Esophagus squamous epithelium (tissue), 5 donors: ENCODE results near the gene TOR1AIP1. TPM values are rescaled to one million over a fixed set of nuclear protein-coding genes. Genes with fewer than 3 reads are reported as not detected.

Experiments used
- DNase-seq: peaks from one replicate; lab custom pipeline; 2025; lab: John Stamatoyannopoulos, UW
- H3K27ac ChIP-seq, 4 donors: fragments of 200-600 bp; sonication (generic); one replicate each; pipeline ENCODE4 v1.5.1; 2016 to 2019; ENCODE audit warnings: mild to moderate bottlenecking in 1 of 4
- H3K27me3 ChIP-seq, 4 donors: fragments of 200-600 bp; sonication (generic); 1 replicate in 3 of 4; 2 replicates in 1 of 4; pipeline versions ENCODE4 v1.5.1 to v1.6.0; 2017 to 2021; ENCODE audit warnings: antibody characterized with exemption in 1 of 4
- H3K36me3 ChIP-seq, 3 donors: fragments of 200-600 bp; sonication (generic); one replicate each; pipeline ENCODE4 v1.5.1; 2016 to 2019
- H3K4me1 ChIP-seq, 3 donors: fragments of 200-600 bp; sonication (generic); one replicate each; pipeline ENCODE4 v1.5.1; 2017 to 2019
- H3K4me3 ChIP-seq, 4 donors: fragments of 200-600 bp; sonication (generic); 1 replicate in 3 of 4; 2 replicates in 1 of 4; pipeline ENCODE4 v1.5.1; 2016 to 2019; ENCODE audit warnings: mild to moderate bottlenecking in 2 of 4, moderate library complexity in 1 of 4
- H3K9me3 ChIP-seq, 3 donors: fragments of 200-600 bp; sonication (generic); one replicate each; pipeline ENCODE4 v1.5.1; 2016 to 2019
- CTCF ChIP-seq, 6 experiments: fragments of 450-650 bp in 4 of 6; fragments of 200-600 bp in 2 of 6; sonication (generic) in 2 of 6; IDR thresholded peaks; one replicate each; pipeline ENCODE4 v1.5.1; 2016 to 2019; ENCODE audit warnings: antibody characterized with exemption in 6 of 6, mild to moderate bottlenecking in 4 of 6, moderate library complexity in 4 of 6
- POLR2A ChIP-seq, 4 donors: fragments of 450-650 bp; IDR thresholded peaks; one replicate each; pipeline ENCODE4 v1.6.1; 2017; ENCODE audit warnings: antibody characterized with exemption in 4 of 4, mild to moderate bottlenecking in 4 of 4, moderate library complexity in 3 of 4
- WGBS, 2 donors: methylation state at CpG; one replicate each; pipeline ENCODE4 v1.1.5; 2018; 5-methylcytosine and 5-hydroxymethylcytosine counted together
- intact Hi-C: fragments of 100-400 bp; cut with DNase I; formaldehyde crosslinking; loops from one replicate; pipeline ENCODE4 v1.15.0; 2022
- total RNA-seq, 4 donors: library from RNA; depleted of rRNA; stranded (reverse); fragments of >200 nt; gene quantifications; one replicate each; pipeline ENCODE4 v1.1.0, GENCODE V29; 2016
- donor health status: DM: yes; HTN: yes; CAD: no.

TOR1AIP1 gene
- total RNA-seq, 4 donors from 2014 or later, result 26.1 to 78.8 (median 35.3) TPM

- Histone ChIP-seq H3K9me3 (no peaks in the 10 kb centered on the region), H3K4me3 (no peak overlapping the region), H3K27ac (no peak overlapping the region), H3K4me1 (no peaks in the 10 kb centered on the region), H3K27me3 (no peaks in the 10 kb centered on the region), H3K36me3 (peaks cover 0 to 11% (median 0%) of the 10 kb centered on the region in 3 donors)
- TF ChIP-seq CTCF (IDR thresholded peaks at IDR 0.05) (no peak), POLR2A (IDR thresholded peaks at IDR 0.05) (no peak)
- no peak for DNase-seq
- 62 to 74% methylated on average over 4 of the region's 4 CpGs for WGBS, 2 donors
- intact Hi-C loops, result no loop called here
Observed at GRCh38 chr1:179925922-179926849, 44.1 kb downstream of the TOR1AIP1 start.

GRCh38 chr1:179926850-179927205 lies 44.7 kb downstream of the TOR1AIP1 start:
- Histone ChIP-seq H3K36me3 (peaks cover 0 to 6% (median 0%) of the 10 kb centered on the region in 3 donors), H3K9me3 (no peaks in the 10 kb centered on the region), H3K27me3 (no peaks in the 10 kb centered on the region), H3K27ac (no peak overlapping the region), H3K4me3 (no peak overlapping the region), H3K4me1 (no peaks in the 10 kb centered on the region)
- intact Hi-C loops, result no loop called here
- TF ChIP-seq CTCF (IDR thresholded peaks at IDR 0.05), result no peak
- no peak for TF ChIP-seq POLR2A (IDR thresholded peaks at IDR 0.05)
- no peak for DNase-seq
- 90 to 93% methylated on average over 3 of the region's 3 CpGs for WGBS, 2 donors

GRCh38 chr1:179929955-179930798 lies 48.1 kb downstream of the TOR1AIP1 start:
- no peak for TF ChIP-seq POLR2A (IDR thresholded peaks at IDR 0.05)
- TF ChIP-seq CTCF (IDR thresholded peaks at IDR 0.05), result no peak
- Histone ChIP-seq H3K36me3 (no peaks in the 10 kb centered on the region), H3K27me3 (no peaks in the 10 kb centered on the region), H3K4me1 (no peaks in the 10 kb centered on the region), H3K9me3 (no peaks in the 10 kb centered on the region), H3K27ac (no peak overlapping the region), H3K4me3 (no peak overlapping the region)
- 42 to 50% methylated on average over 2 of the region's 2 CpGs for WGBS, 2 donors
- no peak for DNase-seq
- intact Hi-C loops, result no loop called here

GRCh38 chr1:179930867-179931266 lies 48.8 kb downstream of the TOR1AIP1 start:
- no peaks in the 10 kb centered on the region for H3K27me3 ChIP-seq
- no peak for DNase-seq
- H3K9me3 ChIP-seq, result no peaks in the 10 kb centered on the region
- H3K4me1 ChIP-seq, result no peaks in the 10 kb centered on the region
- 81 to 89% methylated on average over 3 of the region's 3 CpGs for WGBS, 2 donors
- intact Hi-C loops, result no loop called here
- no peaks in the 10 kb centered on the region for H3K36me3 ChIP-seq
- H3K4me3 ChIP-seq, result no peak overlapping the region
- no peak overlapping the region for H3K27ac ChIP-seq
- TF ChIP-seq CTCF (IDR thresholded peaks at IDR 0.05) (no peak), POLR2A (IDR thresholded peaks at IDR 0.05) (no peak)

GRCh38 chr1:179933219-179933618 lies 51.1 kb downstream of the TOR1AIP1 start:
- Histone ChIP-seq H3K36me3 (no peaks in the 10 kb centered on the region), H3K4me3 (no peak overlapping the region), H3K4me1 (no peaks in the 10 kb centered on the region), H3K27me3 (no peaks in the 10 kb centered on the region), H3K9me3 (no peaks in the 10 kb centered on the region), H3K27ac (no peak overlapping the region)
- TF ChIP-seq CTCF (IDR thresholded peaks at IDR 0.05), result no peak
- TF ChIP-seq POLR2A (IDR thresholded peaks at IDR 0.05), result no peak
- DNase-seq, result no peak
- intact Hi-C loops, result no loop called here
- whole genome bisulfite sequencing, 2 donors, result 83 to 100% methylated on average over 2 of the region's 2 CpGs
